Liver (tissue), 9 donors: Measurements from ENCODE around the gene AFTPH. TPM values are rescaled to one million over a fixed set of nuclear protein-coding genes. Genes with fewer than 3 reads are reported as not detected.

Source experiments
- DNase-seq: peaks from one replicate; pipeline ENCODE4 v3.0.0-alpha.2; 2017; ENCODE audit warnings: low spot score
- H3K27ac ChIP-seq, 2 donors: one replicate each; pipeline ENCODE4 v1.7.0; 2013; ENCODE audit warnings: inconsistent platforms in 2 of 2, low read length in 2 of 2, control low read depth in 1 of 2, low read depth in 1 of 2, mild to moderate bottlenecking in 1 of 2
- H3K27me3 ChIP-seq, 4 donors: one replicate each; pipeline versions ENCODE4 v1.6.1 to v1.7.0; 2013; ENCODE audit warnings: low read length in 3 of 4, inconsistent platforms in 1 of 4, mild to moderate bottlenecking in 1 of 4, moderate library complexity in 1 of 4; ENCODE audit not compliant: control insufficient read depth in 4 of 4, insufficient read depth in 4 of 4
- H3K36me3 ChIP-seq, 4 donors: one replicate each; pipeline versions ENCODE4 v1.6.1 to v1.7.0; 2013; ENCODE audit warnings: low read length in 3 of 4, mild to moderate bottlenecking in 3 of 4, low read depth in 1 of 4, moderate library complexity in 1 of 4; ENCODE audit not compliant: control insufficient read depth in 4 of 4, insufficient read depth in 3 of 4
- H3K4me1 ChIP-seq, 4 donors: one replicate each; pipeline versions ENCODE4 v1.6.1 to v1.7.0; 2013; ENCODE audit warnings: low read length in 3 of 4, mild to moderate bottlenecking in 3 of 4, moderate library complexity in 1 of 4; ENCODE audit not compliant: control insufficient read depth in 4 of 4, insufficient read depth in 4 of 4
- H3K4me3 ChIP-seq, 3 donors: one replicate each; pipeline versions ENCODE4 v1.6.1 to v1.7.0; 2013; ENCODE audit warnings: low read length in 3 of 3, control low read depth in 1 of 3, low read depth in 1 of 3, mild to moderate bottlenecking in 1 of 3
- H3K9ac ChIP-seq, 2 donors: one replicate each; pipeline ENCODE4 v1.7.0; 2013; ENCODE audit warnings: low read length in 2 of 2, mild to moderate bottlenecking in 2 of 2, moderate library complexity in 2 of 2, control low read depth in 1 of 2, low read depth in 1 of 2
- H3K9me3 ChIP-seq, 4 donors: one replicate each; pipeline versions ENCODE4 v1.6.1 to v1.7.0; 2013; ENCODE audit warnings: low read length in 3 of 4; ENCODE audit not compliant: control insufficient read depth in 4 of 4
- EGR1 ChIP-seq, 2 donors: IDR thresholded peaks; 2 replicates each; pipeline ENCODE4 v1.6.1; 2016 to 2018; ENCODE audit warnings: antibody characterized with exemption in 2 of 2, low read depth in 2 of 2
- FOXA1 ChIP-seq: IDR thresholded peaks from 2 replicates; pipeline ENCODE4 v1.6.1; 2016; ENCODE audit warnings: antibody characterized with exemption
- FOXA2 ChIP-seq: IDR thresholded peaks from 2 replicates; pipeline ENCODE4 v1.6.1; 2016; ENCODE audit warnings: antibody characterized with exemption
- GABPA ChIP-seq, 2 donors: IDR thresholded peaks in 1 of 2; conservative IDR thresholded peaks in 1 of 2; 2 replicates each; pipeline ENCODE4 v1.6.1; 2016; ENCODE audit warnings: antibody characterized with exemption in 2 of 2, mild to moderate bottlenecking in 1 of 2, moderate library complexity in 1 of 2
- HNF4G ChIP-seq: IDR thresholded peaks from 2 replicates; pipeline ENCODE4 v1.6.1; 2016; ENCODE audit warnings: antibody characterized with exemption
- JUND ChIP-seq, 2 donors: IDR thresholded peaks; 2 replicates each; pipeline ENCODE4 v1.6.1; 2016; ENCODE audit warnings: antibody characterized with exemption in 2 of 2
- NR2F2 ChIP-seq: IDR thresholded peaks from 2 replicates; pipeline ENCODE4 v1.6.1; 2016; ENCODE audit warnings: antibody characterized with exemption
- RAD21 ChIP-seq, 2 donors: IDR thresholded peaks; 2 replicates each; pipeline ENCODE4 v1.6.1; 2016; ENCODE audit warnings: antibody characterized with exemption in 2 of 2, mild to moderate bottlenecking in 2 of 2
- SP1 ChIP-seq: IDR thresholded peaks from 2 replicates; pipeline ENCODE4 v1.6.1; 2018; ENCODE audit warnings: antibody characterized with exemption, mild to moderate bottlenecking
- TAF1 ChIP-seq: conservative IDR thresholded peaks from 2 replicates; pipeline ENCODE4 v1.6.1; 2016; ENCODE audit warnings: antibody characterized with exemption, mild to moderate bottlenecking
- YY1 ChIP-seq: IDR thresholded peaks from 2 replicates; pipeline ENCODE4 v1.6.1; 2016; ENCODE audit warnings: antibody characterized with exemption, mild to moderate bottlenecking
- WGBS: extraction: QIAGEN DNeasy Blood & Tissue Kit; methylation state at CpG from one replicate; pipeline ENCODE4 v1.1.7; 2013; 5-methylcytosine and 5-hydroxymethylcytosine counted together
- polyA plus RNA-seq, 2 donors: library from polyadenylated mRNA; stranded (reverse) in 1 of 2; unstranded in 1 of 2; fragments of 200-250 nt in 1 of 2; fragments of >200 nt in 1 of 2; fragmentation: Nextera tagmentation in 1 of 2; extraction: Ambion mirVana in 1 of 2; gene quantifications; one replicate each; pipeline versions ENCODE4 v1.2.1 to v1.2.3, GENCODE V29; 2013 to 2015
- total RNA-seq, 2 donors: library from RNA; depleted of rRNA; stranded (reverse); fragments of >200 nt; gene quantifications; one replicate each; pipeline ENCODE4 v1.2.3, GENCODE V29; 2014
- TF ChIP-seq, protein P1 (sequence below): IDR thresholded peaks from 2 replicates; pipeline ENCODE4 v1.6.1; 2016; ENCODE audit warnings: antibody characterized with exemption
- TF ChIP-seq, protein P2 (sequence below): IDR thresholded peaks from 2 replicates; pipeline ENCODE4 v1.6.1; 2016; ENCODE audit warnings: antibody characterized with exemption
- TF ChIP-seq, protein P3 (sequence below): IDR thresholded peaks from 2 replicates; pipeline ENCODE4 v1.6.1; 2016; ENCODE audit warnings: antibody characterized with exemption
- TF ChIP-seq, protein P4 (sequence below): fragments of 150-350 bp; IDR thresholded peaks from 2 replicates; pipeline ENCODE4 v1.5.1; 2017; ENCODE audit warnings: improper control_type of control experiment, low read depth, low read length; ENCODE audit not compliant: missing input control
- TF ChIP-seq, protein P5 (sequence below): IDR thresholded peaks from 2 replicates; pipeline ENCODE4 v1.6.1; 2016; ENCODE audit warnings: antibody characterized with exemption, mild to moderate bottlenecking
- donor health status: healthy.
- donor health status: healthy.
- donor health status: healthy.
- donor health status: healthy.
- donor health status: healthy.

Gene AFTPH
- total and polyA plus RNA-seq, 4 donors: 10.5 to 27.9 (median 20.6) TPM

GRCh38 chr2:64482243-64482642, 41.9 kb upstream of the AFTPH start:
- no peak overlapping the region for H3K27ac ChIP-seq
- H3K4me1 ChIP-seq: no peaks in the 10 kb centered on the region
- DNase-seq: no peak
- no peaks in the 10 kb centered on the region for H3K9me3 ChIP-seq
- H3K9ac ChIP-seq: no peak overlapping the region
- no peaks in the 10 kb centered on the region for H3K36me3 ChIP-seq
- 92% methylated on average over 1 of the region's 1 CpG for WGBS
- no peak overlapping the region for H3K4me3 ChIP-seq
- TF ChIP-seq YY1 (no peak), GABPA (IDR thresholded peaks at IDR 0.05 in 1 of 2, conservative IDR thresholded peaks at IDR 0.05 in 1 of 2) (no peak), NR2F2 (no peak), SP1 (no peak), FOXA1 (no peak), EGR1 (IDR thresholded peaks at IDR 0.05; ENCODE audit: low read depth in 2 of 2) (no peak), JUND (IDR thresholded peaks at IDR 0.05) (no peak), TAF1 (no peak), FOXA2 (no peak)
- TF ChIP-seq, protein P1, sequence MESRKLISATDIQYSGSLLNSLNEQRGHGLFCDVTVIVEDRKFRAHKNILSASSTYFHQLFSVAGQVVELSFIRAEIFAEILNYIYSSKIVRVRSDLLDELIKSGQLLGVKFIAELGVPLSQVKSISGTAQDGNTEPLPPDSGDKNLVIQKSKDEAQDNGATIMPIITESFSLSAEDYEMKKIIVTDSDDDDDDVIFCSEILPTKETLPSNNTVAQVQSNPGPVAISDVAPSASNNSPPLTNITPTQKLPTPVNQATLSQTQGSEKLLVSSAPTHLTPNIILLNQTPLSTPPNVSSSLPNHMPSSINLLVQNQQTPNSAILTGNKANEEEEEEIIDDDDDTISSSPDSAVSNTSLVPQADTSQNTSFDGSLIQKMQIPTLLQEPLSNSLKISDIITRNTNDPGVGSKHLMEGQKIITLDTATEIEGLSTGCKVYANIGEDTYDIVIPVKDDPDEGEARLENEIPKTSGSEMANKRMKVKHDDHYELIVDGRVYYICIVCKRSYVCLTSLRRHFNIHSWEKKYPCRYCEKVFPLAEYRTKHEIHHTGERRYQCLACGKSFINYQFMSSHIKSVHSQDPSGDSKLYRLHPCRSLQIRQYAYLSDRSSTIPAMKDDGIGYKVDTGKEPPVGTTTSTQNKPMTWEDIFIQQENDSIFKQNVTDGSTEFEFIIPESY: no peak
- TF ChIP-seq, protein P2, sequence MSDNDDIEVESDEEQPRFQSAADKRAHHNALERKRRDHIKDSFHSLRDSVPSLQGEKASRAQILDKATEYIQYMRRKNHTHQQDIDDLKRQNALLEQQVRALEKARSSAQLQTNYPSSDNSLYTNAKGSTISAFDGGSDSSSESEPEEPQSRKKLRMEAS: no peak
- TF ChIP-seq, protein P3, sequence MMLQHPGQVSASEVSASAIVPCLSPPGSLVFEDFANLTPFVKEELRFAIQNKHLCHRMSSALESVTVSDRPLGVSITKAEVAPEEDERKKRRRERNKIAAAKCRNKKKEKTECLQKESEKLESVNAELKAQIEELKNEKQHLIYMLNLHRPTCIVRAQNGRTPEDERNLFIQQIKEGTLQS: no peak
- TF ChIP-seq, protein P4, sequence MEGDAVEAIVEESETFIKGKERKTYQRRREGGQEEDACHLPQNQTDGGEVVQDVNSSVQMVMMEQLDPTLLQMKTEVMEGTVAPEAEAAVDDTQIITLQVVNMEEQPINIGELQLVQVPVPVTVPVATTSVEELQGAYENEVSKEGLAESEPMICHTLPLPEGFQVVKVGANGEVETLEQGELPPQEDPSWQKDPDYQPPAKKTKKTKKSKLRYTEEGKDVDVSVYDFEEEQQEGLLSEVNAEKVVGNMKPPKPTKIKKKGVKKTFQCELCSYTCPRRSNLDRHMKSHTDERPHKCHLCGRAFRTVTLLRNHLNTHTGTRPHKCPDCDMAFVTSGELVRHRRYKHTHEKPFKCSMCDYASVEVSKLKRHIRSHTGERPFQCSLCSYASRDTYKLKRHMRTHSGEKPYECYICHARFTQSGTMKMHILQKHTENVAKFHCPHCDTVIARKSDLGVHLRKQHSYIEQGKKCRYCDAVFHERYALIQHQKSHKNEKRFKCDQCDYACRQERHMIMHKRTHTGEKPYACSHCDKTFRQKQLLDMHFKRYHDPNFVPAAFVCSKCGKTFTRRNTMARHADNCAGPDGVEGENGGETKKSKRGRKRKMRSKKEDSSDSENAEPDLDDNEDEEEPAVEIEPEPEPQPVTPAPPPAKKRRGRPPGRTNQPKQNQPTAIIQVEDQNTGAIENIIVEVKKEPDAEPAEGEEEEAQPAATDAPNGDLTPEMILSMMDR: no peak
- no peaks in the 10 kb centered on the region for H3K27me3 ChIP-seq

DNA sequence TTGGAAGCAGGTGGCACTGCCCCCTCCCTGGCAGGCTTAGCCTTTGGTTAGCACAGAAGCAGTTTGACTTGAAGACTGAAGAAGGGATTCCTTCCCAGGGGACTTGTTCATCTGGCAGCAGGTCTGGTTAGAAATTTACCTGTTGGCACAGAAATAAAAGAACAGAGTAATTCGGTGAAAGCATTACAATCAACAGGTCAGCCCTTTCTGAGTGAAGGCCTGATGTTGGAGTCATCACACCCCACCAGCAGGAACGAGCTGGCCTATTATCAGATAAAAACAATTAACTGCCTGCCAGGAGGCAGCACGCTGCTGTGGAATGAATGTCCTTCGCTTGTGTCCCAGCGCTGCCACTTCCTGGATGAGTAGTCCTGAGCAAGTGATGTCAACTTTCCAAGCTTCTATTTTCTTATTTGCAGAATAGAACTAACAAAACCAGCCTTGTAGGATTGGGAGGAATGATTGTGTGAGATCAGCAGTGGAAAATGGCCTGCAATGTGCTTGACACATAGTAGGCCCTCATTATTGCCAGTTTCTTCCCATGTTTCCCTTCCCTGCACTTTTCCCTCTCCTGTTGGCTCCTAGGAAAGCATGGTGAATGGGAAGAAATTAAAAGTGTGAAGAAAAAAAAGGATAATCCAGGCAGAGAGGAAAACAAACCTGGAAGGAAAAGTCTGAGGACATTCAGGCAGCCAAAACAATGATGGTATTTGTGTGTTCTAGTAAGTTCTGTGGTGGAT, 41.2 kb upstream of the AFTPH start:
- no peak overlapping the region for H3K9ac ChIP-seq
- H3K9me3 ChIP-seq: no peaks in the 10 kb centered on the region
- no peaks in the 10 kb centered on the region for H3K36me3 ChIP-seq
- H3K27me3 ChIP-seq: no peaks in the 10 kb centered on the region
- WGBS: 72% methylated on average over 5 of the region's 5 CpGs
- no peak for DNase-seq
- H3K27ac ChIP-seq: no peak overlapping the region
- no peak overlapping the region for H3K4me3 ChIP-seq
- H3K4me1 ChIP-seq: no peaks in the 10 kb centered on the region
- no peak for TF ChIP-seq NR2F2
- TF ChIP-seq, protein P3: no peak
- no peak for TF ChIP-seq HNF4G
- TF ChIP-seq FOXA2: no peak
- TF ChIP-seq, protein P1: no peak
- TF ChIP-seq, protein P4: no peak
- no peak for TF ChIP-seq TAF1
- TF ChIP-seq SP1: no peak
- no peak for TF ChIP-seq YY1
- no peak for TF ChIP-seq GABPA (IDR thresholded peaks at IDR 0.05 in 1 of 2, conservative IDR thresholded peaks at IDR 0.05 in 1 of 2)
- TF ChIP-seq EGR1 (IDR thresholded peaks at IDR 0.05; ENCODE audit: low read depth in 2 of 2): no peak
- TF ChIP-seq, protein P2: no peak
- TF ChIP-seq RAD21 (IDR thresholded peaks at IDR 0.05): no peak
- TF ChIP-seq JUND (IDR thresholded peaks at IDR 0.05): no peak
- TF ChIP-seq, protein P5, sequence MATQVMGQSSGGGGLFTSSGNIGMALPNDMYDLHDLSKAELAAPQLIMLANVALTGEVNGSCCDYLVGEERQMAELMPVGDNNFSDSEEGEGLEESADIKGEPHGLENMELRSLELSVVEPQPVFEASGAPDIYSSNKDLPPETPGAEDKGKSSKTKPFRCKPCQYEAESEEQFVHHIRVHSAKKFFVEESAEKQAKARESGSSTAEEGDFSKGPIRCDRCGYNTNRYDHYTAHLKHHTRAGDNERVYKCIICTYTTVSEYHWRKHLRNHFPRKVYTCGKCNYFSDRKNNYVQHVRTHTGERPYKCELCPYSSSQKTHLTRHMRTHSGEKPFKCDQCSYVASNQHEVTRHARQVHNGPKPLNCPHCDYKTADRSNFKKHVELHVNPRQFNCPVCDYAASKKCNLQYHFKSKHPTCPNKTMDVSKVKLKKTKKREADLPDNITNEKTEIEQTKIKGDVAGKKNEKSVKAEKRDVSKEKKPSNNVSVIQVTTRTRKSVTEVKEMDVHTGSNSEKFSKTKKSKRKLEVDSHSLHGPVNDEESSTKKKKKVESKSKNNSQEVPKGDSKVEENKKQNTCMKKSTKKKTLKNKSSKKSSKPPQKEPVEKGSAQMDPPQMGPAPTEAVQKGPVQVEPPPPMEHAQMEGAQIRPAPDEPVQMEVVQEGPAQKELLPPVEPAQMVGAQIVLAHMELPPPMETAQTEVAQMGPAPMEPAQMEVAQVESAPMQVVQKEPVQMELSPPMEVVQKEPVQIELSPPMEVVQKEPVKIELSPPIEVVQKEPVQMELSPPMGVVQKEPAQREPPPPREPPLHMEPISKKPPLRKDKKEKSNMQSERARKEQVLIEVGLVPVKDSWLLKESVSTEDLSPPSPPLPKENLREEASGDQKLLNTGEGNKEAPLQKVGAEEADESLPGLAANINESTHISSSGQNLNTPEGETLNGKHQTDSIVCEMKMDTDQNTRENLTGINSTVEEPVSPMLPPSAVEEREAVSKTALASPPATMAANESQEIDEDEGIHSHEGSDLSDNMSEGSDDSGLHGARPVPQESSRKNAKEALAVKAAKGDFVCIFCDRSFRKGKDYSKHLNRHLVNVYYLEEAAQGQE: no peak
- no peak for TF ChIP-seq FOXA1
